GM12878 (cell line): ENCODE measurements around the gene PRKAA1. TPM values are rescaled to one million over a fixed set of nuclear protein-coding genes. Genes with fewer than 3 reads are reported as not detected.

ENCODE experiments used
- ATAC-seq: fragments of 200-7000 bp; cut with Tn5 transposase; 3 replicates; pipeline ENCODE4 v1.9.1; 2020; ENCODE audit warnings: mild to moderate bottlenecking, moderate library complexity
- BruUV-seq: library from RNA; stranded (reverse); fragments of 400-500 nt; replicated peaks from 2 replicates; lab custom pipeline; 2021; lab: Mats Ljungman, UMichigan
- CTCF ChIA-PET: fragments of 300-600 bp; sonication (Branson Sonifier 250); formaldehyde crosslinking; extraction: SDS; loops from one replicate; lab custom pipeline; 2021; ENCODE audit warnings: inconsistent platforms; lab: Yijun Ruan, JAX
- POLR2A ChIA-PET: fragments of 350-600 bp; formaldehyde crosslinking; extraction: SDS; loops from one replicate; lab custom pipeline; 2021; ENCODE audit warnings: inconsistent platforms; lab: Charles Lee
- RAD21 ChIA-PET: fragments of 300-600 bp; sonication (Branson Sonifier 250); formaldehyde crosslinking; loops from one replicate; lab custom pipeline; 2023; ENCODE audit warnings: antibody characterized with exemption; ENCODE audit not compliant: unreplicated experiment; lab: Charles Lee
- SMC1A ChIA-PET: fragments of 300-600 bp; sonication (Branson Sonifier 250); formaldehyde crosslinking; loops from one replicate; lab custom pipeline; 2023; ENCODE audit not compliant: unreplicated experiment, uncharacterized antibody; lab: Charles Lee
- DNase-seq: peaks from one replicate; pipeline ENCODE4 v3.0.0-alpha.2; 2011; ENCODE audit warnings: low read depth, low spot score
- FAIRE-seq: peaks from 3 replicates; lab custom pipeline; 2011; peaks lifted over from hg19 to GRCh38; lab: Jason Lieb, UNC
- H2AFZ ChIP-seq: 2 replicates; pipeline ENCODE4 v1.6.0; 2011; ENCODE audit warnings: low read depth, low read length, control low read depth; ENCODE audit not compliant: control insufficient read depth
- H3K27ac ChIP-seq: 2 replicates; pipeline ENCODE4 v1.5.1; 2011; ENCODE audit warnings: control low read depth; ENCODE audit not compliant: control insufficient read depth, insufficient read depth
- H3K27me3 ChIP-seq, 2 experiments: replicated peaks in 1 of 2; 2 replicates each; pipeline versions ENCODE4 v1.6.0 to v1.6.1; 2011; ENCODE audit warnings: low read length in 1 of 2; ENCODE audit not compliant: control insufficient read depth in 2 of 2, insufficient read depth in 2 of 2
- H3K36me3 ChIP-seq, 2 experiments: 2 replicates each; pipeline ENCODE4 v1.5.1; 2011; ENCODE audit warnings: low read length in 1 of 2; ENCODE audit not compliant: control insufficient read depth in 2 of 2, insufficient read depth in 2 of 2
- H3K4me1 ChIP-seq: 2 replicates; pipeline ENCODE4 v1.6.1; 2011; ENCODE audit warnings: mild to moderate bottlenecking, low read length, moderate library complexity, mixed read lengths; ENCODE audit not compliant: control insufficient read depth, insufficient read depth
- H3K4me2 ChIP-seq: 2 replicates; pipeline ENCODE4 v1.6.0; 2011; ENCODE audit warnings: control low read depth; ENCODE audit not compliant: control insufficient read depth, insufficient read depth
- H3K4me3 ChIP-seq: fragments of 200-600 bp; sonication (generic); 2 replicates; pipeline ENCODE4 v1.5.1; 2016
- H3K79me2 ChIP-seq: 2 replicates; pipeline ENCODE4 v1.6.0; 2011; ENCODE audit warnings: low read length; ENCODE audit not compliant: control insufficient read depth, insufficient read depth
- H3K9ac ChIP-seq: 2 replicates; pipeline ENCODE4 v1.8.0; 2011; ENCODE audit warnings: low read length, control low read depth, mixed read lengths; ENCODE audit not compliant: control insufficient read depth, insufficient read depth
- H3K9me3 ChIP-seq: replicated peaks from 3 replicates; pipeline ENCODE4 v1.5.1; 2011; ENCODE audit warnings: mild to moderate bottlenecking, low read length; ENCODE audit not compliant: control insufficient read depth, insufficient read depth
- H4K20me1 ChIP-seq: 2 replicates; pipeline ENCODE4 v1.6.0; 2011; ENCODE audit not compliant: control insufficient read depth, insufficient read depth
- MTA3 ChIP-seq: IDR thresholded peaks from 2 replicates; pipeline ENCODE4 v1.6.1; 2012; ENCODE audit warnings: low read length, inconsistent platforms, borderline replicate concordance
- MYB ChIP-seq: fragments of 150-350 bp; IDR thresholded peaks from 2 replicates; pipeline ENCODE4 v1.6.1; 2014; ENCODE audit warnings: mild to moderate bottlenecking, low read depth, low read length, borderline replicate concordance
- PML ChIP-seq: IDR thresholded peaks from 2 replicates; pipeline ENCODE4 v1.6.1; 2012; ENCODE audit warnings: low read length, inconsistent platforms
- POLR2AphosphoS2 ChIP-seq: IDR thresholded peaks from 2 replicates; pipeline ENCODE4 v1.6.1; 2011; ENCODE audit warnings: low read depth, mild to moderate bottlenecking, low read length, improper control_type of control experiment, moderate library complexity
- POLR2AphosphoS5 ChIP-seq: IDR thresholded peaks from 2 replicates; pipeline ENCODE4 v1.6.1; 2011; ENCODE audit warnings: mild to moderate bottlenecking, low read length, inconsistent platforms
- RFX5 ChIP-seq: IDR thresholded peaks from 2 replicates; pipeline ENCODE4 v1.6.1; 2011; ENCODE audit warnings: low read depth, low read length, improper control_type of control experiment
- RUNX3 ChIP-seq: IDR thresholded peaks from 2 replicates; pipeline ENCODE4 v1.6.1; 2012; ENCODE audit warnings: low read length, inconsistent platforms
- SMAD5 ChIP-seq: IDR thresholded peaks from 2 replicates; pipeline ENCODE4 v1.6.1; 2016; ENCODE audit warnings: antibody characterized with exemption, low read depth
- TAF1 ChIP-seq: IDR thresholded peaks from 2 replicates; pipeline ENCODE4 v1.6.1; 2011; ENCODE audit warnings: mild to moderate bottlenecking, low read depth, low read length, borderline replicate concordance
- WGBS: methylation state at CpG from one replicate; pipeline ENCODE4 v1.1.6; 2016; ENCODE audit warnings: low lambda C conversion rate; ENCODE audit not compliant: insufficient replicate concordance, insufficient coverage; ENCODE audit errors: missing lambda C conversion rate; 5-methylcytosine and 5-hydroxymethylcytosine counted together
- in situ Hi-C: fragments of 300-500 bp; cut with MboI; formaldehyde crosslinking; loops from 9 replicates; pipeline ENCODE4 v1.14.3; 2018; ENCODE audit warnings: mixed read lengths
- intact Hi-C: fragments of 100-400 bp; cut with micrococcal nuclease; formaldehyde crosslinking; loops from one replicate; pipeline ENCODE4 v1.14.2; 2022; ENCODE audit not compliant: unreplicated experiment
- polyA plus RNA-seq, 11 experiments: library from polyadenylated mRNA; depleted of rRNA in 4 of 11; unstranded in 6 of 11; stranded (reverse) in 5 of 11; fragments of >200 nt; fragmentation: Nextera tagmentation in 4 of 11; fragmentation: Illumina TruSeq in 1 of 11; extraction: Ambion mirVana in 4 of 11; extraction: Trizol in 1 of 11; gene quantifications; 1 replicate in 1 of 11; 2 replicates in 10 of 11; pipeline versions ENCODE4 v1.2.1 to v1.2.3, GENCODE V29; 2011 to 2016; ENCODE audit warnings: inconsistent platforms in 2 of 11, missing spikeins in 2 of 11, low read depth in 1 of 11
- total RNA-seq, 4 experiments: library from RNA; depleted of rRNA in 3 of 4; stranded (reverse); fragments of >200 nt in 3 of 4; fragmentation: Illumina TruSeq in 1 of 4; extraction: Trizol in 1 of 4; gene quantifications; 2 replicates each; pipeline versions ENCODE4 v1.2.1 to v1.2.3, GENCODE V29; 2013 to 2021

Gene PRKAA1
- total and polyA plus RNA-seq, 10 of the 15 experiments (the other 5 are each of a cell fraction or from before 2014, with no cell fraction given), result 13.6 to 55.5 (median 29.6) TPM

DNA sequence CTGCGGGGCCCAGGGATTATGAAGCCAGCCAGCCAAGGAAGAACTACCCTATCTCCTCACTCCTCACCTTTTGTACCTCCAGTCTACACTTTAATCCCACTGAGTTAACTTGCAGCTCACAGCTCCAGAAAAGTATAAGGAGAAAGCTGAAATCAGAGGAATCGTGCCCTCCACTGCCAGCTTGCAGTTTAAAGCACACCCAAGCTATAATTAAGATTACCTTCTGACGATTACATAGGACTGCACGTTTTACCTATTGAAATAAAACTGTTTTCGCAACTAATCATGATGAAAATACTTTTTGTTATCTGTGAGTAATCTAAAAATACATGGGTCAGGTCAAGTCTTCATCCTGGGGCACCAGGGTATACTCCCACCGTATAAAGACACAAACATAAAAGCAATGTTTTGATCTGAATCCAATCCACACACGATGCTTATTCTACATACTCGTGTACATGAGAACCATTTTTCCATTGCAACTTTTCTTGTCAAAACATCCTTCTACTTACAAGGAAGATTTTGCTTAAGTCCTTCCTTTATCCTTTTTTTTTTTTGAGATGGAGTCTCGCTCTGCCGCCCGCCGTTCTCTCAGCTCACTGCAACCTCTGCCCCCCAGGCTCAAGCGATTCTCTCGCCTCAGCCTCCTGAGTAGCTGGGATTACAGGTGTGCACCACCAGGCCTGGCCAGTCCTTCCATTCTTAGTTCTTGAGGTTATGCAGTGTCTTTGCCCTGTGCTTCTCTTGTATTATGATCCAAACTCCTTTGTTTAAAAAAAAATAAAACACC, 29.2 kb upstream of the PRKAA1 start:
- SMC1A ChIA-PET, result interaction anchor here (1.3 kb wide), 2 partner anchors 12 to 16 kb away, joined by 3 read pairs; no protein-coding TSS in a partner anchor
- Histone ChIP-seq H3K4me2 (no peak overlapping the region), H3K9ac (no peak overlapping the region), H3K4me3 (no peak overlapping the region), H3K27ac (no peak overlapping the region), H3K9me3 (no peaks in the 10 kb centered on the region), H4K20me1 (no peaks in the 10 kb centered on the region; the same call in 1 of the 2 replicates), H3K4me1 (peaks cover 3% of the 10 kb centered on the region; the same call in 1 of the 2 replicates), H3K79me2 (peaks cover 25% of the 10 kb centered on the region), H3K27me3 (no peaks in the 10 kb centered on the region), H2AFZ (no peak overlapping the region), H3K36me3 (peaks cover 10 to 47% of the 10 kb centered on the region in 2 experiments)
- no TSS peak for BruUV-seq
- POLR2A ChIA-PET, result no interaction called here
- RAD21 ChIA-PET, result no interaction called here
- TF ChIP-seq POLR2AphosphoS5, result peak; percentile 34; the same call in 1 of the 2 replicates
- no peak for TF ChIP-seq MYB
- TF ChIP-seq RFX5, result no peak
- no peak for TF ChIP-seq MTA3
- no peak for TF ChIP-seq PML
- no peak for TF ChIP-seq SMAD5
- TF ChIP-seq TAF1, result no peak
- 0 out of 2 replicates have a peak, but pooled peaks have one; percentile 21 for TF ChIP-seq POLR2AphosphoS2
- TF ChIP-seq RUNX3, result no peak
- intact Hi-C loops (no loop called here), in situ Hi-C loops (no loop called here)
- DNase-seq, result no peak
- FAIRE-seq, result no peak
- ATAC-seq, result no peak
- WGBS, result 90% methylated on average over 10 of the region's 14 CpGs
- CTCF ChIA-PET, result no interaction called here
